Measurements from ENCODE around the gene AGO1.
"Not testable (repeated sequence)": the region's sequence is repeated elsewhere in the genome, so short reads cannot be mapped to it uniquely, and the experiment has no call there.

AGO1 gene

DNA sequence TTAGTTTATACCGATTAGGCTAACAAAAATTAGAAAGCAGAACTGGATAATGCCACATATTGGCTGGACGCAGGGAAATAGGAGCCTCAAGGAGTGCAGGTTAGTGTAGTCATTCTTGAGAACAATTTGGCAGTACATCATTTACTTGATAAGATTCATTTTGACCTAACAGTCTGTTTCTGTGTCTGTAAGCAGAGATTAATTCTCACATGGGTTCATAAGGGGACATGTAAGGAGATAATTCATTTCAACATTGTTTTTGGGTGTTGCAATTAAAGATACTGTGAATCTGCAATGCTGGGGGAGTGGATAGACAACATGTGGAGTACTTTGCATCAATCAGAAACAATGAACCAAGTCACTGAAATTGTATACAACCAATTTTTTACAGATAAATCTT, 79.9 kb downstream of the AGO1 start:
- H3F3A ChIP-seq (ENCODE audit: low read depth), result 0 out of 2 replicates have a peak, but pooled peaks cover 5% of the 10 kb centered on the region
- H4K20me1 ChIP-seq (ENCODE audit: insufficient read depth, low read length, poor library complexity, severe bottlenecking), result peaks cover 9% of the 10 kb centered on the region
- H3K4me3 ChIP-seq (ENCODE audit: low read length, poor library complexity, severe bottlenecking), result no peak overlapping the region
- no peaks in the 10 kb centered on the region for H3K9me2 ChIP-seq (replicated peaks; ENCODE audit: low read depth, low read length)
- no peaks in the 10 kb centered on the region for H3K9me3 ChIP-seq (ENCODE audit: insufficient read depth, low read depth, low read length)
- peaks cover 8% of the 10 kb centered on the region; the same call in 1 of the 2 replicates for H3K79me2 ChIP-seq (ENCODE audit: insufficient read depth, low read length)
- H3K9ac ChIP-seq (ENCODE audit: low read depth, low read length, poor library complexity, severe bottlenecking), result no peak overlapping the region
- no peak overlapping the region for H3K4me2 ChIP-seq (ENCODE audit: low read depth, low read length, poor library complexity, severe bottlenecking)
- H3K36me3 ChIP-seq (ENCODE audit: insufficient read depth, low read length), result peaks cover 6% of the 10 kb centered on the region; the same call in 1 of the 2 replicates
- H3K27me3 ChIP-seq (ENCODE audit: insufficient read depth, low read length, poor library complexity, severe bottlenecking), result no peaks in the 10 kb centered on the region
- H2AFZ ChIP-seq (ENCODE audit: low read length), result no peak overlapping the region
- TF ChIP-seq EZH2phosphoT487 (IDR thresholded peaks at IDR 0.05; ENCODE audit: borderline replicate concordance), result no peak
- TF ChIP-seq CTCF (conservative IDR thresholded peaks at IDR 0.05; ENCODE audit: low read length), result no peak
- H3K4me1 ChIP-seq (ENCODE audit: insufficient read depth, low read length, poor library complexity, severe bottlenecking), result no peaks in the 10 kb centered on the region

- not testable (repeated sequence) for H3K4me1 ChIP-seq (ENCODE audit: insufficient read depth, low read length, poor library complexity, severe bottlenecking); H3K4me3 ChIP-seq (ENCODE audit: low read length, poor library complexity, severe bottlenecking); H3K4me2 ChIP-seq (ENCODE audit: low read depth, low read length, poor library complexity, severe bottlenecking); H3K27me3 ChIP-seq (ENCODE audit: insufficient read depth, low read length, poor library complexity, severe bottlenecking); H3K9me3 ChIP-seq (ENCODE audit: insufficient read depth, low read depth, low read length); H3F3A ChIP-seq (ENCODE audit: low read depth); H3K9me2 ChIP-seq (replicated peaks; ENCODE audit: low read depth, low read length); H2AFZ ChIP-seq (ENCODE audit: low read length); H3K9ac ChIP-seq (ENCODE audit: low read depth, low read length, poor library complexity, severe bottlenecking)
- peaks cover 17% of the 10 kb centered on the region for H4K20me1 ChIP-seq (ENCODE audit: insufficient read depth, low read length, poor library complexity, severe bottlenecking)
- peaks cover 17% of the 10 kb centered on the region; the same call in 1 of the 2 replicates for H3K36me3 ChIP-seq (ENCODE audit: insufficient read depth, low read length)
- H3K79me2 ChIP-seq (ENCODE audit: insufficient read depth, low read length), result peaks cover 16% of the 10 kb centered on the region; the same call in 1 of the 2 replicates
These were observed 81.3 kb downstream of the AGO1 start for GRCh38 chr1:35964277-35964676.

DNA sequence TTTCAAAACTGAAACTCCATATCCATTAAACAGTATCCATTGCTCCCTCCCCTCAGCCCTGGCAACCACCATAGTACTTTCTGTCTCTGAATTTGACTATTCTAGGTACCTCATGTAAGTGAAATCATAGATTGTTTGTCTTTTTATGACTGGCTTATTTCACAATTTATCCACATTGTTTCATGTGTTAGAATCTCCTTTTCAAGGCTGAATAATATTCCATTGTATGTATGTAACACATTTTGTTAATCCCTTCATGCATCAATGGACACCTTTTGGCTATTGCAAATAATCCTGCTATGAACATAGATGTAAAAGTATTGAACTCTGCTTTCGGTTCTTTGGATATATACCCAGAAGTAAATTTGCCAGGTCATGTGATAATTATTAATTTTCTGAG, 85.4 kb downstream of the AGO1 start:
- Histone ChIP-seq H3K79me2 (ENCODE audit: insufficient read depth, low read length) (peaks cover 19% of the 10 kb centered on the region; the same call in 1 of the 2 replicates), H3K36me3 (ENCODE audit: insufficient read depth, low read length) (peaks cover 43% of the 10 kb centered on the region), H3K9me3 (ENCODE audit: insufficient read depth, low read depth, low read length) (no peaks in the 10 kb centered on the region)

More for the DNA sequence above, 85.4 kb downstream of the AGO1 start:
- Histone ChIP-seq H2AFZ (ENCODE audit: low read length) (no peak overlapping the region), H4K20me1 (ENCODE audit: insufficient read depth, low read length, poor library complexity, severe bottlenecking) (peaks cover 11% of the 10 kb centered on the region), H3K4me2 (ENCODE audit: low read depth, low read length, poor library complexity, severe bottlenecking) (no peak overlapping the region), H3K4me1 (ENCODE audit: insufficient read depth, low read length, poor library complexity, severe bottlenecking) (no peaks in the 10 kb centered on the region), H3K9me2 (replicated peaks; ENCODE audit: low read depth, low read length) (no peaks in the 10 kb centered on the region), H3K4me3 (ENCODE audit: low read length, poor library complexity, severe bottlenecking) (no peak overlapping the region), H3F3A (ENCODE audit: low read depth) (0 out of 2 replicates have a peak, but pooled peaks cover 5% of the 10 kb centered on the region), H3K27me3 (ENCODE audit: insufficient read depth, low read length, poor library complexity, severe bottlenecking) (no peaks in the 10 kb centered on the region), H3K9ac (ENCODE audit: low read depth, low read length, poor library complexity, severe bottlenecking) (no peak overlapping the region)
- TF ChIP-seq CTCF (conservative IDR thresholded peaks at IDR 0.05; ENCODE audit: low read length), result no peak
- TF ChIP-seq EZH2phosphoT487 (IDR thresholded peaks at IDR 0.05; ENCODE audit: borderline replicate concordance), result no peak

Data from Loucy (cell line).